ENCODE results near the gene ASCC1. TPM values are rescaled to one million over a fixed set of nuclear protein-coding genes. Genes with fewer than 3 reads are reported as not detected.
"Not testable (repeated sequence)": the region's sequence is repeated elsewhere in the genome, so short reads cannot be mapped to it uniquely, and the experiment has no call there.

ASCC1 gene
- total RNA-seq, 4 donors from 2014 or later, result 23.5 to 37.8 (median 29.8) TPM

- intact Hi-C loops (cut with DNase I), result loop anchor here (10.0 kb wide), 1 partner anchor 273 kb away; no protein-coding TSS in a partner anchor
- Histone ChIP-seq H3K27ac (replicated peaks in 1 of 4) (peak overlapping the region; percentile 31 to 70 (median 64)), H3K4me1 (peaks cover 38 to 73% (median 56%) of the 10 kb centered on the region in 4 donors), H3K9me3 (no peaks in the 10 kb centered on the region), H3K36me3 (peaks cover 15 to 56% (median 43%) of the 10 kb centered on the region in 4 donors), H3K27me3 (no peaks in the 10 kb centered on the region), H3K4me3 (no peak overlapping the region)
- TF ChIP-seq CTCF (IDR thresholded peaks at IDR 0.05) (no peak), EP300 (IDR thresholded peaks at IDR 0.05) (no peak), POLR2A (IDR thresholded peaks at IDR 0.05; ENCODE audit: low read depth) (no peak), POLR2AphosphoS5 (IDR thresholded peaks at IDR 0.05) (no peak)
- 88% methylated on average over 6 of the region's 6 CpGs for WGBS
- no peak for DNase-seq (ENCODE audit: extremely low spot score)
These were observed 11.8 kb upstream of the ASCC1 start for GRCh38 chr10:72227826-72228225.

GRCh38 chr10:72226418-72227027 lies 10.4 kb upstream of the ASCC1 start:
- WGBS, result 90% methylated on average over 6 of the region's 6 CpGs
- Histone ChIP-seq H3K27ac (replicated peaks in 1 of 4) (peak overlapping the region; percentile 24 to 79 (median 58)), H3K4me3 (no peak overlapping the region), H3K36me3 (peaks cover 11 to 43% (median 30%) of the 10 kb centered on the region in 4 donors), H3K4me1 (peaks cover 46 to 81% (median 68%) of the 10 kb centered on the region in 4 donors), H3K9me3 (no peaks in the 10 kb centered on the region), H3K27me3 (no peaks in the 10 kb centered on the region)
- TF ChIP-seq POLR2A (IDR thresholded peaks at IDR 0.05; ENCODE audit: low read depth) (no peak), POLR2AphosphoS5 (IDR thresholded peaks at IDR 0.05) (no peak), CTCF (IDR thresholded peaks at IDR 0.05) (no peak), EP300 (IDR thresholded peaks at IDR 0.05) (no peak)
- no peak for DNase-seq (ENCODE audit: extremely low spot score)
- intact Hi-C loops (cut with DNase I), result loop anchor here (10.0 kb wide), 1 partner anchor 272 kb away; no protein-coding TSS in a partner anchor

GRCh38 chr10:72224191-72224590 lies 8.1 kb upstream of the ASCC1 start:
- H3K36me3 ChIP-seq, result peaks cover 0 to 46% (median 34%) of the 10 kb centered on the region in 4 donors
- peaks cover 39 to 81% (median 71%) of the 10 kb centered on the region in 4 donors for H3K4me1 ChIP-seq
- intact Hi-C loops (cut with DNase I), result loop anchor here (5.0 to 10.0 kb wide), 2 partner anchors 113 to 269 kb away; no protein-coding TSS in a partner anchor
- H3K4me3 ChIP-seq; H3K27me3 ChIP-seq; DNase-seq (ENCODE audit: extremely low spot score); H3K9me3 ChIP-seq: not testable (repeated sequence)
- 90% methylated on average over 6 of the region's 6 CpGs for WGBS
- peak overlapping the region; percentile 65 to 79 (median 72) for H3K27ac ChIP-seq (replicated peaks in 1 of 4)

- peaks cover 0 to 46% (median 34%) of the 10 kb centered on the region in 4 donors for H3K36me3 ChIP-seq
- no peaks in the 10 kb centered on the region for H3K27me3 ChIP-seq
- 64% methylated on average over 1 of the region's 1 CpG for WGBS
- TF ChIP-seq EP300 (IDR thresholded peaks at IDR 0.05), result no peak
- TF ChIP-seq POLR2A (IDR thresholded peaks at IDR 0.05; ENCODE audit: low read depth), result no peak
- TF ChIP-seq CTCF (IDR thresholded peaks at IDR 0.05), result no peak
- no peak for TF ChIP-seq POLR2AphosphoS5 (IDR thresholded peaks at IDR 0.05)
- H3K27ac ChIP-seq (replicated peaks in 1 of 4), result peak overlapping the region; percentile 65 to 79 (median 72)
- no peak for DNase-seq (ENCODE audit: extremely low spot score)
- H3K4me3 ChIP-seq, result no peak overlapping the region
- intact Hi-C loops (cut with DNase I), result loop anchor here (5.0 to 10.0 kb wide), 2 partner anchors 114 to 269 kb away; no protein-coding TSS in a partner anchor
- peaks cover 37 to 81% (median 71%) of the 10 kb centered on the region in 4 donors for H3K4me1 ChIP-seq
- H3K9me3 ChIP-seq, result no peaks in the 10 kb centered on the region
These were observed 7.6 kb upstream of the ASCC1 start for GRCh38 chr10:72223743-72224101.

- Histone ChIP-seq H3K4me3 (no peak overlapping the region), H3K27me3 (no peaks in the 10 kb centered on the region), H3K4me1 (peaks cover 49 to 92% (median 82%) of the 10 kb centered on the region in 4 donors), H3K36me3 (peaks cover 0 to 43% (median 28%) of the 10 kb centered on the region in 4 donors), H3K27ac (replicated peaks in 1 of 4) (peak overlapping the region in 3 of 4 donors; percentile 48 to 98 (median 56)), H3K9me3 (no peaks in the 10 kb centered on the region)
- intact Hi-C loops (cut with DNase I), result loop anchor here (5.0 to 10.0 kb wide), 2 partner anchors 116 to 266 kb away; no protein-coding TSS in a partner anchor
- TF ChIP-seq POLR2AphosphoS5 (IDR thresholded peaks at IDR 0.05), result no peak
- TF ChIP-seq CTCF (IDR thresholded peaks at IDR 0.05), result no peak
- no peak for TF ChIP-seq POLR2A (IDR thresholded peaks at IDR 0.05; ENCODE audit: low read depth)
- TF ChIP-seq EP300 (IDR thresholded peaks at IDR 0.05), result no peak
- DNase-seq (ENCODE audit: extremely low spot score), result no peak
- WGBS, result 42% methylated on average over 1 of the region's 1 CpG
These were observed 5.2 kb upstream of the ASCC1 start for GRCh38 chr10:72221278-72221677.

All from esophagus muscularis mucosa (tissue), 4 donors.